GM21717 (cell line): ENCODE data around the gene VTI1B.
A peak's percentile ranks its signal among the peaks of the same experiment; 100 is the strongest.

ENCODE experiments used
- ATAC-seq: cut with Tn5 transposase; IDR thresholded peaks from one replicate; pipeline ENCODE4 v1.9.1; 2021; ENCODE audit warnings: mild to moderate bottlenecking, moderate library complexity; ENCODE audit not compliant: unreplicated experiment

Gene VTI1B

DNA sequence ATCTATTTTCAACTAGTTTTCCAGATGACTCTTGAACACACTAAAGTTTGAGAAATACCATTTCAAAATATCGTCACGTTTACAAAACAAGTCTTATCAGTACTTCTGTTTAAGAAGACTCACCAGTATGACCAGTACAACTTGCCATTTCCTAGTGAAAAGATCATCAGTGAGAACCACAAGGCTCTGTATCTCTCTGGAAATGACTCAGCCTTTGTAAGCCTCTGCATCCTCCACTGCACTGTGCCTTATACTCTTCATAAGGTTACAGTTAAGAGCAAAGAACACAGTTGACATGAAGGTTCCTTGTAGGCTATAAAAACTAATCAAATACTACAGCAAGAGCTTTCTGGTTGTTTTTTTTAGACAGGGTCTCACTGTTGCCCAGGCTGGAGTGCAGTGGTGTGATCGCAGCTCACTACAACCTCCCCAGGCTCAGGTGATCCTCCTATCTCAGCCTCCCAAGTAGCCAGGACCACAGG is 5.7 kb upstream of the VTI1B start:
- peak; percentile 90 for ATAC-seq

DNA sequence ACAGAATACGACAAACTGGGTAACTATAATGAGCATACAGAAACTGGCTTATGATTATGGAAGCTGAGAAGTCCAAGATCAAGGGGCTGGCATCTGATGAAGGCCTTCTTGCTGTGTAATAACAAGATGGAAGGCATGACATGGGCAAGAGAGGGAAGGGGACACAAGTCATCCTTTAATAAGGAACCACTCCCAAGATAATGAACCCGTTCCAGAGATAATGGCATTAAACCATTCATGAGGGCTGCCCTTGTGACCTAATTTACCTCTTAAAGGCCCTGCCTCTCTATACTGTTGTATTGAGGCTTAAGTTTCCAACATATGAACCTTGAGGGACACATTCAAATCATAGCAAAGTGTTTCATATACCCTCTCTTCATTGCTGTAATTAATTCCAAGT is 4.6 kb upstream of the VTI1B start:
- no peak for ATAC-seq

DNA sequence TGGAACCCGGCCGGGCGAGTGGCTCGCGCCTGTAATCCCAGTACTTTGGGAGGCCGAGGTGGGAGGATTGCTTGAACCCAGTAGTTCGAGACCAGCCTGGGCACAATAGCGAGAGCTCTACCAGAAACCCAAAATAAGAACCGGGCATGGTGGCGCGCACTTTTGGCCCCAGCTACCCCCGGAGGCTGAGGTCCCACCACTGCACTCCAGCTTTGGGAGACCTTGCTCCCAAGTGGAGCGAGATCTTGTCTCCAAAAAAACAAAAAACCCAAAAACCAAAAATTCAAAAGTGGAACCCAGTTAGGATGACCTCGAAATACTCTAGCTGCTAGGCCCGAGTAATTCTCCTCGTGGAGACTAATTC is 769 bp upstream of the VTI1B start:
- ATAC-seq: no peak

DNA sequence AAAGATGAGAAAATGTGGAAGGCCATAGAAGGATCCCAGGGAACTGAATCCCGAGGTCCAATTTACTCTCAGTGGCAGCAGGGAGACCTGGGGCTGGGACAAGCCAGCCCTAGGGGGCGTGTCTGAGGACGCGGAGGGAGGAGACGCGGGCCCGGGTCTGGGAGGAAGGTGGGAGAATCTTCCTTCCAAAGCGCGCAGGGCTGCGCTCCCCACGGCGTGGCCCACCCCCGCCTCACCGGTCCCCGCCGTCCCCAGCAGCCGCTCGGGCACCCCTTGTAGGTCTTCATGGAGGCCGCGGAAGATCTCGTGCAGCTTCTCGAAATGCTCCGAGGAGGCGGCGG is 323 bp downstream of the VTI1B start:
- ATAC-seq: peak; percentile 46

DNA sequence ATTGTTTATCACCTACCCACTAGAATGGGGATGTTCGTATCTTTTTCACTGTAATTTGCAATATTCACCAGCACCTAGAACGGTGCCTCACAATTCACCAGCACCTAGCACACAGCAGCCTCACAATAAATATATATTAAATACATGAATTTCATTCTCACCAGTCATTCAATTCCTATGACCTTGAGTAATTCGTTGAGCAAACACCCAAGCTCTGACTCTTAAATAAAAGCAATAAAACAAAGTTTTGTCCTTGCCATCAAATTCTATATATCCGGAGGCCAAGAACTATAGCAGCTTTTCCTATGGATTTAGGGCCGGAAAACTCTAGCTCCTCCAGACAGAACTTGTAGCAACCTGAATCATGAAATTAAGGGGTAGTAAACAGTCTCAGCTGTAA is 981 bp downstream of the VTI1B start:
- ATAC-seq: no peak

DNA sequence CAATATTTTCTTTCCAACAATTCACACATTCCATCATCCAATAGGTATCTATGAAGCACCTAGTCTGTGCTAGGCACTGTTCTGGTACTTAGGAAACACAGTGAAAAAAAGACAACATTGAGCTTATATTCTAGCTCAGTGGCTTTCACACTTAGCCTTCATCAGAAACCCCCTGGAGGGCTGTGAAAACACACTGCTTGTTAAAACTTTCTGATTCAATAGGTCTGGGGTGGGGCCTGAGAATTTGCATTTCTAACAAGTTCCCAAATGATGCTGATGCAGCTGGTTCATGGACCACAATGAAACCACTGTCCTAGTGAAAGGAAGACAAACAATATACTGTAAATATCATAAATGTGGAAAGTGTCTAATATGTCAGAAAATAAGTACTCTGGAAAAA is 5.9 kb downstream of the VTI1B start:
- ATAC-seq: no peak

DNA sequence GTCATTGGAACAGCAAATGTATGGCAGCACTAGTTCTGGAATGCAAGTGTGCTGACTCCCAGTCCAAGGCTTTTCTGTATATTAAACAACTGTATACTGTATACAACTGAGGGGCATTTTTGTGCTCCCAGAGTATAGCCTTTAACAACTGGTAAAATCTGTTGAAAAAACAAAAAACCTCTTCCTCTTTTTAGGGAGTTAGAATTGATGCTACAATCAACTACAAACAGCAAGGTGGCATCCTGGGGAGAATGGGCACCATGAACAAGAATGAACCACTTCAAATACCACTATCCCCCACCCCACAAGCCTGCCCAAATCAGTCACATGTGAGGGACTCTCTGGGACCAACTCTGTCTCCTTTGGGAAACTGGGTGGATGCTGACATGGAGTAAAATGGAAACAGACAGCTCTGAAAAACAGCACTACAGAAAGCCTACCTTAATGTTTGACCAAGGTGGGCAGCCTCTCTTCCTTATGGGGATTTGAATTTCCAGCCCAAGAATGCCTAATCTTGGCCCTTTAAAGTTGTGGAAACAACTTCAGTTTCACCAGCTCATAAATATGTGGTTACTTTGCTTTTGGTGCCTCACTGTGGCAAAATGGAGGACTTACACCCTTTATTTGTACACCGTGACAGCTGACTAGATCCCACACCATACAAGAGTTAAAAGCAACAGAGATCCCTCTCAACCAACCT is 7.5 kb downstream of the VTI1B start:
- no peak for ATAC-seq

DNA sequence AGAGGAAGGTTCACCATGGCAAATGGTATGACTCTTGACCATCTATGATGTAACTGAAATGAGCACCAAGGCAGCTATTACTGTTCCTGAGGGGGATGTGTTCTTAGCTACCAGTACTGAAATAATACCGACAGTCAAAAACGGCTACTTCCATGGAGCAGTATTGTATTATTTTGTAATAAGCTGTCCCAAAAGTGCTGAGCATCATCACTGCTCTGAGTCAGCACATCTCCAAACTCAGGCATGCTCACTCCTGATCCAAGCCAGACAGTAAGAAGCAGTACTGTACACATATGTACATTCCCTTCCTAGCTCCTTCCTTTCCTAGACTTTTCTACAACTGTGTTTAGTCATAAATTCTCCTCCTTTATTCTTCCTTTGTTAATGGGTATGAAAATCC is 8.6 kb downstream of the VTI1B start:
- ATAC-seq: no peak

DNA sequence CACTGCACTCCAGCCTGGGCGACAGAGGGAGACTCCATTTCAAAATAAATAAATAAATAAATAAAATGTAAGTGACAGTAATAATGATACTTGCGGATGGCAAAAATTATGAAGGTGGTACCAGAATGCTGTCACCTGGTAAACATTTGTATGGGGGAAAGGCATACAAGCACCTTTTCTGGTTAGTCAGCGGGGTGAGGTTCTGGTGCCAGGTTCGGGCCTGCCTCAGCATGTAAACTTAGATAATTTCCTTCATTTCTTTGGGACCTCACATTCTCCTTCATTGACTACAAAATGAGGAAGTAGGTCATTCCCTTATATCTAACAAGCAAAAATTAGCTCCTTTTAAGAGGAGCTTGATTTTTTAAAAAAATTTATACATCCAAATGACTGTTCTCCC is 10.8 kb downstream of the VTI1B start:
- no peak for ATAC-seq

DNA sequence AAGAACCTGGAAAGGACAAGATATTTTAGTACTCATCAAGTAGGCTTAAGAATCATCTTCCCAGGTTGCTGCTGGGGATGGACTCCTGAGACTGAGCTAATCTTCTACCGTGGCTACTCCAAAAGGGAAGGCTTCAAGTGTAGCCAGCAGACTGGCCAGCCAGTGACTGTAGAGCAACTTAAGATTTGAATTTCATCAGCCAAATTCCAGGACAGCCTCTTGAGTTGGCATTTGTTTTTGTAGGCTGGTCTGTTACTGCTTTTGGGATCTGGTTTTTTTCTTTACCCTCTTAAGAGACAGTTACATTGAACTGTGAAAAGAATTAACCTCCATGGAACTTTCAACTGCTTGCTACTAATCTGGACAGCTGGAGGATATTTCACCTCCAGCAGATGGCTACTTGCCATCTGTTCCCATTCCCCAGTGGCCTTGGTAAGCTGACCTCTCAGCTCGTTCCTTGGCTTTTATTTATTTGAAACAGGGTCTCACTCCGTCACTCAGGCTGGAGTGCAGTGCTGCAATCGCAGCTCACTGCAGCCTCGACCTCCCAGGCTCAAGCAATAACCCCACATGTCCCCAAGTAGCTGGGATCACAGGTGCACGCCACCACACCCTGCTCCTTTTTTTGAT is 20.7 kb downstream of the VTI1B start:
- no peak for ATAC-seq

DNA sequence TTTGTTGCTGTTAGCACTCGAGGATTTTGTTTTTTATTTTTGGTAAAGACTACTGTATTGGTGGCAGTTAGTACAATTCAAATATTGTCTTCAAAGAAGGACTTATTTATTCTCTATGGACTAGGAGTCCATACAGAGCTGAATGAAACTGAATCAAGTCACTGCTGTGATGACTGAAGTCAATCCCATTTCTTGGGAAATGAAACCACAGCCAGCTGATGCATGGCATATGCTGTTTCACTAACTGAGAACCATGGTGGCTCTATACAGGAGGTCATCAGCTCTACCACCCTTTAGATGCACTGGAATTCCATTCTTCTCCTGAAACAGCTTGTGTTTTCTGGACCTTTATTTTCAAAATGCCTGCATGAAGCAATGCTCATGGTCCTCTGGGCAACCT is 22.2 kb downstream of the VTI1B start:
- ATAC-seq: no peak

DNA sequence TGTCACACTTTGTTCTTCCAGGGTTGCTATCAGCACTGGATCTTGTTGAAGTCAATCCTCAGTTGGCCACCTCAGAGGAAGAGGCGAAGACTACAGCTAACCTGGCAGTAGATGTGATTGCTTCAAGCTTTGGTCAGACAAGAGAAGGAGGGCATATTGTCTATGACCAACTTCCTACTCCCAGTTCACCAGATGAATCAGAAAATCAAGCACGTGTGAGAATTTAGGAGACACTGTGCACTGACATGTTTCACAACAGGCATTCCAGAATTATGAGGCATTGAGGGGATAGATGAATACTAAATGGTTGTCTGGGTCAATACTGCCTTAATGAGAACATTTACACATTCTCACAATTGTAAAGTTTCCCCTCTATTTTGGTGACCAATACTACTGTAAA is 23.7 kb downstream of the VTI1B start:
- ATAC-seq: no peak

DNA sequence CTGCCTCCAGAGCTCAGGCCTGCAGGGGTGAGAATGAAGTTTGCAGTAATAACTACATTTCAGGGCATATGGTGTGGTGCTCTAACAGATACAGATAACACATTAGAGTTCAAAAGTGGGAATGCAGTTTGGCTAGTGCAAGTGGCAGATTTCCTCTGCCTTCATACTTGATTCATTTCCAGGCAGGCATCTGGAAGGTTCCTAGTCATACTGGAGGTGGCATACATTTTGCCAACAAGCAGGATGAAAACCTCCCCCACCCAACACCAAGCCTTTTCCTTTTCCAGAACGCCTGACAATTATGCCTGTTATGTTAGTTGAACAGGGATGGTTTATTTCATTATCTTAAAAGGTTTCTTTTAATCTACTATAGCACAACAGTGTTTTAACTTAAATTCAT is 24.3 kb downstream of the VTI1B start:
- no peak for ATAC-seq

DNA sequence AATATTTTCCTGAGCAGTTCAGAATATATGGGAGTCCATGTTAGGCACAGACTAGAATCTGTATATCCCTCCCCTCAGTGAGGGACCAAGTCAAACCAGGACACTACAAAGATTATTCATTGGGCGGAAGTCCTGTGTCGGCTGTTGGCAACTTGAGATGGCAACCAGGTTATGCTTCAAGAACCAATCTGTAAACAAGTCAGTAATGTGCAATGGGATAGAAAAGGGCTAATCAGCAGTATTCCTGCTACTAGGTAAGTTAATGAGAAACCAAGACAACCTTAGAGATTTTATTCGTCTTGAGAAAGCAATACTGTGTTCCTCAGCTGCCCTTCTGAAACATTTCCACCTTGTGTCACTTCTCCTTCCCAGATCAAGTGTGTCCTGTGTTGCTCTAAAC is 28.3 kb downstream of the VTI1B start:
- no peak for ATAC-seq

DNA sequence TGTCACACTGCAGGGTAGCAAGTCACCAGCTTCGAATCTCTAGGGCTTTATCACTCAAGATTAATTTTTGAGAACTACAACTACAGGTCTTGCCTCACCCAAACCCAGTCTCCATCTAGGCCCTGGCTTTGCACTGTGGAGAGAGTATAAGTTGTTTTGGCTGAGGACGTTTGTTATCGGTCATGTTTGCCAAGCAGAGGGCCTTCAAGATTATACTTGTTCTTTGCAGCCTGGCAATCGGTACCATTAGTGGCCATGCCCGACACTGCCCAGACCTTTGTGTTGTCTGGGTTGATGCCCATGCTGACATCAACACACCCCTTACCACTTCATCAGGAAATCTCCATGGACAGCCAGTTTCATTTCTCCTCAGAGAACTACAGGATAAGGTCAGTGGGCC is 29.0 kb downstream of the VTI1B start:
- ATAC-seq: no peak

DNA sequence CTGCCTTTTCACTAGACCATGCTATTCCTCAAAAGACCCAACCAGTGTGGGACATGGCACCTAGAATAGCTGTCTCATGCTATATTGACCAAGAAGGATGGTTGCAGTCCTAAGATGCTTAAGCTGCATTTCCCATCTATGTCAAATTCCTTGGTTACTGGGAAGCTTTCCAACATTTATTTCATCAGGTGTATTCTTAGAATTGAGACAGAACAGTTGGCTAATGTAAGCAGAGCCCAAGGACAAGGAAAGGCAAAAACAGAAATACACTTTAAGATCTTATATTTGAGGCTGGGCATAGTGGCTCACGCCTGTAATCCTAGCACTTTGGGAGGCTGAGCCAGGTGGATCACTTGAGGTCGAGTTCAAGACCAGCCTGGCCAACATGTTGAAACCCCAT is 30.0 kb downstream of the VTI1B start:
- no peak for ATAC-seq

DNA sequence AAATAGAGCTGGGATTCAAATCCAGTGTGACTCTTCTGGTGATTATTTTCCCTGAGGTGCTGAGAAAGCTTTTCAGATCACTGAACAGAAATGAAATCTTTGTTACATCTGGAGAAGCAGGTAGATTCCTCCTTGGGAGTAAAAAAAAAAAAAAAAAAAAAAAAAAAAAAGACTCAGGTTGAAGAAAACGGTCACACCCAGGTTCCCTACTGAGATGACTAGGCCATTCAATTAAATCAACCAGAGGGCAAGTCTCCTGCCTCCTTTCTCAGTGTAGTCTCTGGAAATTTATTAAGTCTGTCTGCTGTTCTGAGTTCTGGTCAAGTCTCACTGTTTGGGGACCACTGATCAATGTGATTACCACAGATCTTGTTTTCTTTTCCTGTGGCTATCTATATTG is 30.7 kb downstream of the VTI1B start:
- no peak for ATAC-seq

DNA sequence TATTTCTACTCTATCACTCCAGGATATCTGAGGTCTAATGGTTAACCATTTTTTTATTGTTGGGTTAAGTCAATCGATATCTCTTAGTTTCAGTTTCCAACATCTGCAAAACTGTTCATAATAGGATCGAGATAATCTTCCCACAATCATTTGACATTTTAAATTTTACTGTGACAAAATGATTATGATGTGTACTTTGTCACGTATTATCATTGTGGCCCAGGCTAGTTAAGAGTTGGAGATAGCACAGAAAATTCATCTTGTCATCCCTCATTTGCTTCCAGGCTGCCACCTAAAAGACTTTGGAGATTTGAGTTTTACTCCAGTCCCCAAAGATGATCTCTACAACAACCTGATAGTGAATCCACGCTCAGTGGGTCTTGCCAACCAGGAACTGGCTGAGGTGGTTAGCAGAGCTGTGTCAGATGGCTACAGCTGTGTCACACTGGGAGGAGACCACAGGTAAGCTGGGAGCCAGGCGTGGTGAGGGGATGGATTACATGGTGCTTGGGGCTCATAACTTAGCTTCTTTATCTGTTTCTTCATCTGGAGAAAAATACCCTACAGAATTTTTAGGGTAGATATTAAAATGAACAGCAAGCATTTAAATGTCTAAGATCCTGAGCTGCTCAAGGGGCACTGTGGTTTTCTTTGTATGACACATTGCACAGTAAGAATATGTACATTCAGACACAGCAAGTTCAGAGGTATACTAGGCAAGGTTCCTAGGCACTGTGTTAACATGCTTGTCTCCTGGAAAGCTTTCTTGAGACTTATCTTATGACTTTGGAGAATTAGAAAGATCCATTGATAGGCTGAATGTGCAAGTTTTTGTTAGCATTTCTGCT is 32.3 kb downstream of the VTI1B start:
- no peak for ATAC-seq

DNA sequence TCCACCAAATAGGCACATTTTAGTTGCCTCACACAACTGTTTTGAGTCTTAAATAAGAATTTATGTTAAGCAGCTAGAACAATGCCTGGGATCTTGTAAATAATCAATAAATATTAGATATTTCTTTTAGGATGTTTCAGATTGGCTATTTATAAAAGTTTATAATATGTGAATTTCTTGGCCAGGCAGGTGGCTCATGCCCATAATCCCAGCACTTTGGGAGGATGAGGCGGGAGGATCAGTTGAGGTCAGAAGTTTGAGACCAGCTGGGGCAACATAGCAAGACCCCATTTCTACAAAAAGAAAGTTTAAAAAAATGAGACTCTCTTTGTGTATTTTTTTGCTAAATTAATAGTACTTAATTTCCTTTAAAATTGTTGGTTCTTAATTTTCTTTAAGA is 33.0 kb downstream of the VTI1B start:
- no peak for ATAC-seq

DNA sequence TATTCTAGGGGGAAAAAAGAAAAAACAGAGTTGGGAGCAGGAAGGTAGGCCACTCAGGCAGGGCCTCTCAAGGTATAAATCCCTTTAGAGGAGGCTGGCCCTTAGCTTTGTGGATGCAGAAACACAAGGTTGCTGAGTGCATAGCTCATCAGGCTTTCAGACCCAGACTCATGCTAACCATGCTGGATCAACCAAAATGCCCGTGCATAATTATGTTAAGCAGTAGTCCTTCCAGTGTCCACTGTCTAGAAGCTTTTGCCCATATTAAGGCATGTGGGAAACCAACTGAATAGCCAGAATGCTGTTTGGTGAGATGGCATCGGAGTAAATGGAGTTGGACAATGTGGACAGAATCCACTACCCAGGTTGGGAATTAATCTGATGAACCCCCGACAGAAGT is 35.8 kb downstream of the VTI1B start:
- ATAC-seq: no peak

DNA sequence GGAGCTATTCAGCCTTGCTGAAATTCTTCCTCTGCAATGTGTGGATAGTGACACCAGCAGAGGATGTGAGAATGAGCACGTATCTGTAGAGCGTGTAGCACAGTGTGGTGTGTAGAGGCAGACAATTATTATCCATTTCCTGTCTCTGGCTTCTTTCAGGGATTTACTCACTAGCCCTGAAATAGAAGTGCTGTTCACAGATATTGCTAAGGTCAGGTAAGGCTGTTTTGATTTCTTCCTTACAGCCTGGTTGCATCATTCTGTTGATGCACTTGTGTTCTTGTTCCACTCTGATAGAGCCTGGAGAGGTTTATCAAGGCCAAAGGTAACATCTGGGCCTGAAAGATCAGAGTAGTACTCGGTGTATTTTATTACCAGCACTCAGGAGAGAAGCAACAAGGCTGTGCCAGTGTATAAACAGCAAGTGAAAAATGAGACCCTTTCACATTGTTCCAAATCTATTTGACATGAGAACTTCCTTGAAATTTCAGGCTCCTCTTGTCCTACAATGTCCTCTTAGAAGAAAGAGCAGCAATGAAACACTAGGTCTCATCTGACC is 38.0 kb downstream of the VTI1B start:
- ATAC-seq: peak; percentile 76
